ENCODE data around the gene MAPKBP1. TPM values are rescaled to one million over a fixed set of nuclear protein-coding genes. Genes with fewer than 3 reads are reported as not detected.

MAPKBP1 gene
- total and polyA plus RNA-seq, 2 of the 8 experiments (the other 6 are each of a cell fraction or from before 2014, with no cell fraction given): 4.3 to 11.3 TPM

DNA sequence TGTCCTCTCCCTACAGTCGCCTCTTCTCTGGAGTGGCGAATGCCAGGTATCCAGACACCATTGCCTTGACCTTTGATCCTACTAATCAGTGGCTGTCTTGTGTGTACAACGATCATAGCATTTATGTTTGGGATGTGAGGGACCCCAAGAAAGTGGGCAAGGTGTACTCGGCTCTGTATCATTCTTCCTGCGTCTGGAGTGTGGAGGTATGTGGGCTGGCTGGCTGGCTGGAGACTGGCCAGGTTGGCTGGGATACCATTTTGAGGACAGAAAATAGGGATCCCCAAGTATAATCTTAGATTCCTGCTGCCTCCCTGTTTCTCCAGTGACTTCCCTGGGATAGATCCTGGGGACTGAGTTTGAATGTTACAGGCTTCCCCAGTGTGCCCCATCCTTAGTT, 40.2 kb downstream of the MAPKBP1 start (continued):
- TF ChIP-seq CTBP2 (IDR thresholded peaks at IDR 0.05; ENCODE audit: borderline replicate concordance, insufficient read depth, insufficient read length, low read length): no peak
- TF ChIP-seq, protein P1, sequence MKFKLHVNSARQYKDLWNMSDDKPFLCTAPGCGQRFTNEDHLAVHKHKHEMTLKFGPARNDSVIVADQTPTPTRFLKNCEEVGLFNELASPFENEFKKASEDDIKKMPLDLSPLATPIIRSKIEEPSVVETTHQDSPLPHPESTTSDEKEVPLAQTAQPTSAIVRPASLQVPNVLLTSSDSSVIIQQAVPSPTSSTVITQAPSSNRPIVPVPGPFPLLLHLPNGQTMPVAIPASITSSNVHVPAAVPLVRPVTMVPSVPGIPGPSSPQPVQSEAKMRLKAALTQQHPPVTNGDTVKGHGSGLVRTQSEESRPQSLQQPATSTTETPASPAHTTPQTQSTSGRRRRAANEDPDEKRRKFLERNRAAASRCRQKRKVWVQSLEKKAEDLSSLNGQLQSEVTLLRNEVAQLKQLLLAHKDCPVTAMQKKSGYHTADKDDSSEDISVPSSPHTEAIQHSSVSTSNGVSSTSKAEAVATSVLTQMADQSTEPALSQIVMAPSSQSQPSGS (IDR thresholded peaks at IDR 0.05; ENCODE audit: low read length): no peak
- TF ChIP-seq TCF12 (IDR thresholded peaks at IDR 0.05; ENCODE audit: low read depth, low read length): no peak

Data from H1 (cell line).